HepG2 (cell line): ENCODE data around the gene DNAL4. TPM values are rescaled to one million over a fixed set of nuclear protein-coding genes. Genes with fewer than 3 reads are reported as not detected.

Source experiments
- BHLHE40 ChIP-seq: IDR thresholded peaks from 2 replicates; pipeline ENCODE4 v1.6.1; 2011; ENCODE audit warnings: low read length, improper control_type of control experiment
- FOXA1 ChIP-seq, 2 experiments: fragments of 450-650 bp in 1 of 2; sonication (generic) in 1 of 2; formaldehyde crosslinking in 1 of 2; IDR thresholded peaks; 2 replicates each; pipeline versions ENCODE4 v1.4.0 to v1.6.1; 2016 to 2020; ENCODE audit warnings: missing genetic modification reagents in 1 of 2
- GTF3A ChIP-seq: sonication (generic); formaldehyde crosslinking; conservative IDR thresholded peaks from 2 replicates; pipeline ENCODE4 v1.4.0; 2020; ENCODE audit warnings: mild to moderate bottlenecking, missing genetic modification reagents
- HNRNPLL ChIP-seq: fragments of 200-400 bp; formaldehyde crosslinking; IDR thresholded peaks from 2 replicates; pipeline ENCODE4 v1.6.1; 2017; ENCODE audit warnings: mild to moderate bottlenecking, low read depth, low read length; ENCODE audit not compliant: poor library complexity, severe bottlenecking
- KDM6A ChIP-seq: IDR thresholded peaks from 2 replicates; pipeline ENCODE4 v1.6.1; 2016; ENCODE audit warnings: low read depth
- KLF15 ChIP-seq: sonication (generic); formaldehyde crosslinking; IDR thresholded peaks from 2 replicates; pipeline ENCODE4 v1.8.1; 2023; ENCODE audit warnings: borderline replicate concordance, mild to moderate bottlenecking, inconsistent platforms, missing genetic modification reagents, mixed read lengths
- RARA ChIP-seq: IDR thresholded peaks from 2 replicates; pipeline ENCODE4 v1.6.1; 2016; ENCODE audit warnings: missing genetic modification reagents, missing compliant biosample characterization
- RBM22 ChIP-seq: fragments of 200-400 bp; formaldehyde crosslinking; optimal IDR thresholded peaks from 2 replicates; pipeline ENCODE3; 2017; ENCODE audit warnings: mild to moderate bottlenecking, low read length, moderate library complexity
- SRSF1 ChIP-seq: fragments of 200-400 bp; formaldehyde crosslinking; optimal IDR thresholded peaks from 2 replicates; pipeline ENCODE3; 2017; ENCODE audit warnings: mild to moderate bottlenecking, low read depth, low read length, moderate library complexity
- TCF7 ChIP-seq: sonication (generic); IDR thresholded peaks from 2 replicates; pipeline ENCODE4 v1.6.1; 2016; ENCODE audit warnings: antibody characterized with exemption, low read depth
- XBP1 ChIP-seq: sonication (generic); formaldehyde crosslinking; IDR thresholded peaks from 2 replicates; pipeline ENCODE4 v1.5.0; 2020; ENCODE audit warnings: missing genetic modification reagents
- ZNF143 ChIP-seq: sonication (generic); formaldehyde crosslinking; IDR thresholded peaks from 2 replicates; pipeline ENCODE4 v1.4.0; 2020; ENCODE audit warnings: missing genetic modification reagents
- ZNF549 ChIP-seq: sonication (generic); formaldehyde crosslinking; IDR thresholded peaks from 2 replicates; pipeline ENCODE4 v1.5.0; 2020; ENCODE audit warnings: missing genetic modification reagents
- ZNF766 ChIP-seq: sonication (generic); formaldehyde crosslinking; IDR thresholded peaks from 2 replicates; pipeline ENCODE4 v1.5.0; 2020; ENCODE audit warnings: missing genetic modification reagents, borderline replicate concordance
- ZNF777 ChIP-seq: sonication (generic); formaldehyde crosslinking; IDR thresholded peaks from 2 replicates; pipeline ENCODE4 v1.4.0; 2020; ENCODE audit warnings: missing genetic modification reagents
- ZNF782 ChIP-seq: sonication (generic); formaldehyde crosslinking; IDR thresholded peaks from 2 replicates; pipeline ENCODE4 v1.4.0; 2020; ENCODE audit warnings: missing genetic modification reagents, mild to moderate bottlenecking, borderline replicate concordance
- ZNF879 ChIP-seq: sonication (generic); formaldehyde crosslinking; IDR thresholded peaks from 2 replicates; pipeline ENCODE4 v1.8.1; 2023; ENCODE audit warnings: missing genetic modification reagents
- ZSCAN20 ChIP-seq: sonication (generic); formaldehyde crosslinking; IDR thresholded peaks from 2 replicates; pipeline ENCODE4 v1.4.0; 2020; ENCODE audit warnings: missing genetic modification reagents, mild to moderate bottlenecking, borderline replicate concordance
- polyA plus RNA-seq, 8 experiments: library from polyadenylated mRNA; depleted of rRNA in 3 of 8; stranded (reverse) in 7 of 8; unstranded in 1 of 8; fragments of >200 nt; fragmentation: Illumina TruSeq in 4 of 8; extraction: Trizol in 4 of 8; gene quantifications; 2 replicates each; pipeline versions ENCODE4 v1.2.1 to v1.2.3, GENCODE V29; 2011 to 2016; ENCODE audit warnings: low read depth in 4 of 8, missing spikeins in 1 of 8, mixed read lengths in 1 of 8; ENCODE audit not compliant: insufficient read depth in 1 of 8
- total RNA-seq, 5 experiments: library from RNA; depleted of rRNA; stranded (reverse); fragments of >200 nt; fragmentation: Illumina TruSeq; extraction: Trizol; gene quantifications; 2 replicates each; pipeline ENCODE4 v1.2.3, GENCODE V29; 2016; ENCODE audit warnings: low read depth in 1 of 5
- TF ChIP-seq, protein P1 (sequence below): sonication (generic); formaldehyde crosslinking; IDR thresholded peaks from 2 replicates; pipeline ENCODE4 v1.5.0; 2020; ENCODE audit warnings: missing genetic modification reagents
- TF ChIP-seq, protein P2 (sequence below): sonication (generic); formaldehyde crosslinking; IDR thresholded peaks from 2 replicates; pipeline ENCODE4 v1.4.0; 2020; ENCODE audit warnings: missing genetic modification reagents, borderline replicate concordance
- TF ChIP-seq, protein P3 (sequence below): sonication (generic); formaldehyde crosslinking; IDR thresholded peaks from 2 replicates; pipeline ENCODE4 v1.5.1; 2020; ENCODE audit warnings: missing genetic modification reagents, mild to moderate bottlenecking, borderline replicate concordance
- TF ChIP-seq, protein P4 (sequence below): sonication (generic); formaldehyde crosslinking; IDR thresholded peaks from 2 replicates; pipeline ENCODE4 v1.4.0; 2020; ENCODE audit warnings: missing genetic modification reagents
- TF ChIP-seq, protein P5 (sequence below): sonication (generic); formaldehyde crosslinking; IDR thresholded peaks from 2 replicates; pipeline ENCODE4 v1.4.0; 2020; ENCODE audit warnings: mild to moderate bottlenecking, low read depth, missing genetic modification reagents
- TF ChIP-seq, protein P6 (sequence below), 2 experiments: fragments of 450-650 bp in 1 of 2; sonication (generic) in 1 of 2; formaldehyde crosslinking; IDR thresholded peaks; 2 replicates each; pipeline versions ENCODE4 v1.5.0 to v1.8.0; 2020 to 2022; ENCODE audit warnings: mild to moderate bottlenecking in 1 of 2, missing genetic modification reagents in 1 of 2

The DNAL4 gene
- total and polyA plus RNA-seq, 2 of the 13 experiments (the other 11 are each of a cell fraction or from before 2014, with no cell fraction given): 8.0 to 10.7 TPM

DNA sequence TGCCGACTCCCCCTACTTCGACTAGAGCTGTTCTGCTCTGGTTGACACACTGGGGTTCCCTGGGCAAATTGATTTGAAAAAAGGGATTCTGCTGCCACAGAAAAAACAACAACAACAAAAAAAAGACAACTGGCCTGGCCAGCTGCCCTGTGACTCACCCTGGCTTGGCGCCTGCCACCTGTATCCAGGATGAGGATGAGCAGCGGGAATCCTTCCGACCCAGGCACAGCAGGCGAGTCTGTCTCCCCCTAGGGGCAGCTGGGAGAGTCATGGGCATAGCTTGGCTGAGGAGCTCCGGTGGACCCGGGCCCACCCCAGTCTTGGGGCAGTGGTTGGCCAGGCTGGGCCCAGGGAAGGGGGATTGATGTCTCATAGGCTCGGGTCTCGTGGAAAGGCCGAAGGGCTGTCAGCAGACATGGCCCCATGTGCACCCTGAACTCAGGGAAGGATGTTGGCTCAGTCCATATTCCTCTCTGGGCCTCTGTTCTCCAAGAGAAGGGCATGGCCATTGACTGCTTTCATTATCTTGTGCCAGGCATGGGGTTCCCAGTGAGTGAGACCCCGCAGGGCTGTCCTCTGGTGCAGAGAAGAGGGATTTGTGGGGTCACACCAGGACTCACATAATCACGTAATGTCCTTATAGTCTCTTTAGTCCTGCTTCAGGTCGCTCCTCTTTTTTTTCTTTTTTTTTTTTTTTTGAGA, 27.7 kb downstream of the DNAL4 start (continued):
- TF ChIP-seq, protein P1, sequence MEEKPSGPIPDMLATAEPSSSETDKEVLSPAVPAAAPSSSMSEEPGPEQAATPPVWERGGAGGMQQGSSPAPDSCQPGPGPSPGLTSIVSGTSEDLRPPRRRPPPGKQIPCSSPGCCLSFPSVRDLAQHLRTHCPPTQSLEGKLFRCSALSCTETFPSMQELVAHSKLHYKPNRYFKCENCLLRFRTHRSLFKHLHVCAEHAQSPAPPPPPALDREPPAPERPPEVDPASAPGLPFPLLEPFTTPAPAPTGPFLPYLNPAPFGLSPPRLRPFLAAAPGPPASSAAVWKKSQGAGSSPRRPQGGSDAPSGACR (CRISPR knock-in tag): no peak
- TF ChIP-seq KLF15: no peak
- no peak for TF ChIP-seq RBM22
- TF ChIP-seq ZNF549 (CRISPR knock-in tag): no peak
- TF ChIP-seq, protein P2, sequence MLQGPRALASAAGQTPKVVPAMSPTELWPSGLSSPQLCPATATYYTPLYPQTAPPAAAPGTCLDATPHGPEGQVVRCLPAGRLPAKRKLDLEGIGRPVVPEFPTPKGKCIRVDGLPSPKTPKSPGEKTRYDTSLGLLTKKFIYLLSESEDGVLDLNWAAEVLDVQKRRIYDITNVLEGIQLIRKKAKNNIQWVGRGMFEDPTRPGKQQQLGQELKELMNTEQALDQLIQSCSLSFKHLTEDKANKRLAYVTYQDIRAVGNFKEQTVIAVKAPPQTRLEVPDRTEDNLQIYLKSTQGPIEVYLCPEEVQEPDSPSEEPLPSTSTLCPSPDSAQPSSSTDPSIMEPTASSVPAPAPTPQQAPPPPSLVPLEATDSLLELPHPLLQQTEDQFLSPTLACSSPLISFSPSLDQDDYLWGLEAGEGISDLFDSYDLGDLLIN: no peak
- TF ChIP-seq BHLHE40: peak; percentile 48; the same call in 1 of the 2 replicates
- TF ChIP-seq XBP1 (CRISPR knock-in tag): no peak
- TF ChIP-seq GTF3A (CRISPR knock-in tag): no peak
- TF ChIP-seq TCF7: no peak
- no peak for TF ChIP-seq HNRNPLL
- TF ChIP-seq, protein P3, sequence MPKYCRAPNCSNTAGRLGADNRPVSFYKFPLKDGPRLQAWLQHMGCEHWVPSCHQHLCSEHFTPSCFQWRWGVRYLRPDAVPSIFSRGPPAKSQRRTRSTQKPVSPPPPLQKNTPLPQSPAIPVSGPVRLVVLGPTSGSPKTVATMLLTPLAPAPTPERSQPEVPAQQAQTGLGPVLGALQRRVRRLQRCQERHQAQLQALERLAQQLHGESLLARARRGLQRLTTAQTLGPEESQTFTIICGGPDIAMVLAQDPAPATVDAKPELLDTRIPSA (CRISPR knock-in tag): no peak
- no peak for TF ChIP-seq ZNF143 (CRISPR knock-in tag)
- TF ChIP-seq, protein P4, sequence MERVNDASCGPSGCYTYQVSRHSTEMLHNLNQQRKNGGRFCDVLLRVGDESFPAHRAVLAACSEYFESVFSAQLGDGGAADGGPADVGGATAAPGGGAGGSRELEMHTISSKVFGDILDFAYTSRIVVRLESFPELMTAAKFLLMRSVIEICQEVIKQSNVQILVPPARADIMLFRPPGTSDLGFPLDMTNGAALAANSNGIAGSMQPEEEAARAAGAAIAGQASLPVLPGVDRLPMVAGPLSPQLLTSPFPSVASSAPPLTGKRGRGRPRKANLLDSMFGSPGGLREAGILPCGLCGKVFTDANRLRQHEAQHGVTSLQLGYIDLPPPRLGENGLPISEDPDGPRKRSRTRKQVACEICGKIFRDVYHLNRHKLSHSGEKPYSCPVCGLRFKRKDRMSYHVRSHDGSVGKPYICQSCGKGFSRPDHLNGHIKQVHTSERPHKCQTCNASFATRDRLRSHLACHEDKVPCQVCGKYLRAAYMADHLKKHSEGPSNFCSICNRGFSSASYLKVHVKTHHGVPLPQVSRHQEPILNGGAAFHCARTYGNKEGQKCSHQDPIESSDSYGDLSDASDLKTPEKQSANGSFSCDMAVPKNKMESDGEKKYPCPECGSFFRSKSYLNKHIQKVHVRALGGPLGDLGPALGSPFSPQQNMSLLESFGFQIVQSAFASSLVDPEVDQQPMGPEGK (CRISPR knock-in tag): no peak
- TF ChIP-seq RARA (CRISPR knock-in tag): no peak; the same call in 1 of the 2 replicates
- no peak for TF ChIP-seq ZNF782 (CRISPR knock-in tag)
- no peak for TF ChIP-seq ZSCAN20 (CRISPR knock-in tag)
- no peak for TF ChIP-seq ZNF777 (CRISPR knock-in tag)
- TF ChIP-seq ZNF879 (CRISPR knock-in tag): no peak
- no peak for TF ChIP-seq SRSF1
- no peak for TF ChIP-seq FOXA1 (IDR thresholded peaks at IDR 0.05)
- no peak for TF ChIP-seq FOXA1 (CRISPR knock-in tag; IDR thresholded peaks at IDR 0.05)
- no peak for TF ChIP-seq ZNF766 (CRISPR knock-in tag)
- TF ChIP-seq, protein P5, sequence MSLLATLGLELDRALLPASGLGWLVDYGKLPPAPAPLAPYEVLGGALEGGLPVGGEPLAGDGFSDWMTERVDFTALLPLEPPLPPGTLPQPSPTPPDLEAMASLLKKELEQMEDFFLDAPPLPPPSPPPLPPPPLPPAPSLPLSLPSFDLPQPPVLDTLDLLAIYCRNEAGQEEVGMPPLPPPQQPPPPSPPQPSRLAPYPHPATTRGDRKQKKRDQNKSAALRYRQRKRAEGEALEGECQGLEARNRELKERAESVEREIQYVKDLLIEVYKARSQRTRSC (CRISPR knock-in tag): no peak
- TF ChIP-seq KDM6A (CRISPR knock-in tag): no peak
- TF ChIP-seq, protein P6, sequence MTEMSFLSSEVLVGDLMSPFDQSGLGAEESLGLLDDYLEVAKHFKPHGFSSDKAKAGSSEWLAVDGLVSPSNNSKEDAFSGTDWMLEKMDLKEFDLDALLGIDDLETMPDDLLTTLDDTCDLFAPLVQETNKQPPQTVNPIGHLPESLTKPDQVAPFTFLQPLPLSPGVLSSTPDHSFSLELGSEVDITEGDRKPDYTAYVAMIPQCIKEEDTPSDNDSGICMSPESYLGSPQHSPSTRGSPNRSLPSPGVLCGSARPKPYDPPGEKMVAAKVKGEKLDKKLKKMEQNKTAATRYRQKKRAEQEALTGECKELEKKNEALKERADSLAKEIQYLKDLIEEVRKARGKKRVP (CRISPR knock-in tag; IDR thresholded peaks at IDR 0.05): no peak
